Mononuclear cell (primary cell): ENCODE measurements around the gene HMGN4. TPM values are rescaled to one million over a fixed set of nuclear protein-coding genes. Genes with fewer than 3 reads are reported as not detected.
A peak's percentile ranks its signal among the peaks of the same experiment; 100 is the strongest.
"Not testable (repeated sequence)": the region's sequence is repeated elsewhere in the genome, so short reads cannot be mapped to it uniquely, and the experiment has no call there.

Source experiments
- H3K27me3 ChIP-seq: 2 replicates; pipeline ENCODE4 v1.6.0; 2011; ENCODE audit warnings: low read length, control low read depth; ENCODE audit not compliant: insufficient read depth
- H3K4me1 ChIP-seq: 2 replicates; pipeline ENCODE4 v1.5.1; 2011; ENCODE audit warnings: mild to moderate bottlenecking, low read length, control low read depth; ENCODE audit not compliant: insufficient read depth
- H3K4me3 ChIP-seq: 2 replicates; pipeline ENCODE4 v1.5.1; 2011; ENCODE audit warnings: mild to moderate bottlenecking, low read length, moderate library complexity
- H3K9me3 ChIP-seq: 2 replicates; pipeline ENCODE4 v1.5.1; 2011; ENCODE audit warnings: low read depth, mild to moderate bottlenecking, control low read depth, low read length
- total RNA-seq: library from RNA; depleted of rRNA; stranded (reverse); fragments of >200 nt; gene quantifications from one replicate; pipeline ENCODE4 v1.2.3, GENCODE V29; 2012

The HMGN4 gene
- 40.4 TPM for total RNA-seq

DNA sequence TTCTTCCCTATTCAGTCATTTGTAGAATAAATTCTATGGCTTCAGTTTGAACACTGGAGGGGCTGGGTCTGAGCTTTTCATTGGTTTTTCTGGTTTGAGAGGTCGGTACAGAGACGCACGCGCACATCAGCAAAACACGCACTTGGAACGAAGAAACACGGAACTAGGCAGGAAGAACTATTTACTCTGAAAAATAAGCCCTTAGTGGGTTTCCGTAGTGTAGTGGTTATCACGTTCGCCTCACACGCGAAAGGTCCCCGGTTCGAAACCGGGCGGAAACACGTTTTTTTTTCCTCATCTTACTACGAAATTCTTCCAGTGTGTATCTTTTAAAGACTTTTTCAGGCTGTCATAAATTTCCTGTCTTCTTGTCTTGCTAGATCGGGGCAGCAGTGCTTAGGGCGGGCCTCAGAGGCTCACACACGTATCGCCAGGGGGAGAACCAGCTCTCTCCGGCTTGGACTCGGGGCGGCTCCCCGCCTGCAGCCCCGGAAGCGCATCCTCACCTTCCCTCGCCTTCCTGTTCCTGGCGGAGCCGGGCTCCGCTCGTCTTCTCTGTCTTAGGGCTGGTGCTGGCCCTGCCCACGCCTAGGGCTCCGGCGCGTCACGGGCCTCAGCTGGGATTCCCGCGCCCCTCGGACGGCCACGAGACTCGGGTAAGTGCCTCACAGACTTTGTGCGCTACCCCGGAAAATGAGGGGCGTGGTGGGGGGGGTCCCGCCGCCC is at the start of gene HMGN4:
HMGN4 (plus strand) TSS at position 521 of the 726 bp plus-strand sequence. CDS start 6,841 bp downstream, outside the sequence.
- Histone ChIP-seq H3K9me3 (no peaks in the 10 kb centered on the region), H3K4me3 (peak within 1 kb of the TSS; percentile 93), H3K27me3 (no peaks in the 10 kb centered on the region), H3K4me1 (peaks cover 44% of the 10 kb centered on the region)

DNA sequence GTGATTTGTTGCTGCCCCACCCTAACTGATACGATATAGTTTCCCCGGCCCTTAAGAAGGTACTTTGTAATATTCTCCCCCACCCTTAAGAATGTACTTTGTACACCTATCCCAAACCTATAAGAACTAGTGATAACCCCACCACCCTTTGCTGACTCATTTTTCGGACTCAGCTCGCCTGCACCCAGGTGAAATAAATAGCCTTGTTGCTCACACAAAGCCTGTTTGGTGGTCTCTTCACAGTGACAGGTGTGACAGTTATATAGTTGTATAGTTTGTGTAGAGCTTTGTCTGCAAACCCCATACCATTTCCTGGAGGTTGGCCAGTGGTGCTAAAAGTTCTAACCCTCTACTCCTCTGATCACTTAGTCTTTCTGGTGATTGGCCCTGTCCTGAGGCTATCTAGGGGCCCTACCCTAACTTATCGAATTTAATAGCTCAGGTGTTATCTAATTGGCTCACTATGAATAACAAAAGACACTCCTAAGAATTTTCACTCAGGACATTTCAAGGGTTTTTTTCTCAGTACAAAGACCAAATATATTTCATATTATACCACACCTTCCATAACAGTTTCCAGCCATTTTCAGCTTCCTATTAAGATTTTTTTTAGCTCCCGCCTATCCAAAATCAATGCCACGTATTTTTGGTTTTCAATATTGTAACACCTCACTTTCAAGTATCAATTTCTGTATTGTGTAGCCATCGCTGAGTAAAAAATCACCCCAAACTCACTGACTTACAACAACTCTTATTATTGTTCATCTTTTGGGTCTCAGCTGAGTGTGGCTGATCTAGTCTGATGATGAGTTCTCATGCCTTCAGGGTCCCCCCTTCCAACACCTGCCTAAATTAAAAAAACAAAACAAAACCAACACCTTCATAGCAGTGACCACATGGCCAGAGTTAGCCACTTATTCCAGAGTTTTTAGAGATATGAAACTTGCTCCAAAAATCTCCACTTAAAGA is 47.9 kb upstream of the HMGN4 start:
- peaks cover 10% of the 10 kb centered on the region for H3K9me3 ChIP-seq
- no peak overlapping the region for H3K4me3 ChIP-seq
- peaks cover 5% of the 10 kb centered on the region for H3K4me1 ChIP-seq
- no peaks in the 10 kb centered on the region for H3K27me3 ChIP-seq

DNA sequence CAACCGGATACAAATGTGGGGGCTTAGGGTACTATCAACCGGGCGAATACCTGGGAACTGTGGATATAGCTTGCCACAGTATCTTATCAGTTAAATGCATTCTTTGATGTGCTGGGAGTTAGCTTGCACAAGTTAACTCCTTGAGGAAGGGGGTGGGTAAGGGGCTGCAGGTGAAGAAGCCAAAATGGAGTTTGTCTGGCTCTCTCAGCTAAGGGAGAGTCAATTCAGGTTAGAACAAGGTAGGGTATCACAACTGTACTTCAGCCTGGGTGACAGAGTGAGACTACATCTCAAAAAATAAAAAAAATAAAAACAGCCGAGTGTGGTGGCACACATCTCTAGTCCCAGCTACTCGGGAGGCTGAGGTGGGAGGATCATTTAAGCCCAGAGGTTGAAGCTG is 46.6 kb upstream of the HMGN4 start:
- H3K27me3 ChIP-seq, result no peaks in the 10 kb centered on the region
- H3K4me3 ChIP-seq, result no peak overlapping the region
- H3K9me3 ChIP-seq, result peaks cover 10% of the 10 kb centered on the region
- no peaks in the 10 kb centered on the region for H3K4me1 ChIP-seq

DNA sequence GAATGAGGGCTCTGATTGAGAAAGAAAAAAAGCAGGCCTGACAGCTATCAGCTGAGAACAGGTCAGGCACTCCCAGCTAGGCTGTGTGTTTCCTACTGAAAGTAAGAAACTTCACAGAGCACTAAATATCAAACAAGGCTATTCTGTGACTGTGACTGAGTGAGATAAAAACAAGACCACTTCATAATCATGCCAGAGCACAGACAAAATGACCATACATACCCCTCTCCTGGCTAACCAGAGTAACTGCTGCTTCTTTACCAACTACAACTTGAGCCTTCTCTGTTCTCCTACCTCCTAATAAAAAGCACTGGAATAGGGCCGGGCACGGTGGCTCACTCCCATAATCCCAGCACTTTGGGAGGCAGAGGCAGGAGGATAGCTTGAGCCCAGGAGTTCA is 44.9 kb upstream of the HMGN4 start:
- Histone ChIP-seq H3K4me1 (no peaks in the 10 kb centered on the region), H3K4me3 (no peak overlapping the region), H3K27me3 (no peaks in the 10 kb centered on the region), H3K9me3 (no peaks in the 10 kb centered on the region)

DNA sequence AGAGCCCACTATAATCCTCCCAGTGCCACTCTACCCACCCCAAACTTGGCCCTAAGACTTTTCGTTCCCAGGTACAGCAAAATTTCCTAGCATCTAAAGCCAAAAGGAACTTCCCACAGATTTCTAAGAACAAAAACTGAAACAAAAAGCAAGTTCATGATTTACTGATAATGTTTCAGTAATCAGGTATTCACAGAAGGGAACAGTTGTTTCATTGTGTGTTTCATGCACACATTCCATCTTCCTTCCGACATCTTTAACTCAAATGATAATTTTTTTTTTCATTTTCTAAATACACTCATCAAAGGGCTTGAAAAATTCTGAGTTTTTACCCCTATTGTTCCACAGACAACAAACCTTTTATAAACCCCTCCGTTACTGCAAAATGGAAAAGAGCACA is 44.0 kb upstream of the HMGN4 start:
- no peaks in the 10 kb centered on the region for H3K4me1 ChIP-seq
- no peaks in the 10 kb centered on the region for H3K9me3 ChIP-seq
- H3K27me3 ChIP-seq, result no peaks in the 10 kb centered on the region
- no peak overlapping the region for H3K4me3 ChIP-seq

DNA sequence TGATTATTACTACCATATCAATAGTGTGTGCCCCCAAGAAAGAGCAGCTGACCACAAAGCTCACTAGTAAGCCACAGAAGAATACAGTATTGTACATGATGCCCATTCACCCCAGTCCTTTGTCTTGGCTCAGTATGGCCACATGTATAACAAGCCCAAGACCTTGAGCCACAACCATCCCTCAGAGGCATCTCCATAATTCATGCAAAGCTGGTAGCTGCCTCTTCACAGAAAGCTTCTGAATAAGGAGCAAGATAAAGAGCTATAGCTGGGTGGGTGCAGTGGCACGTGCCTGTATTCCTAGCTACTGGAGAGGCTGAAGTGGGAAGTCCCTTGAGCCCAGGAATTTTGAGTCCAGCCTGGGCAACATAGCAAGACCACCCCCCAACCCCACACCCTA is 42.9 kb upstream of the HMGN4 start:
- no peaks in the 10 kb centered on the region for H3K9me3 ChIP-seq
- H3K27me3 ChIP-seq, result no peaks in the 10 kb centered on the region
- H3K4me1 ChIP-seq, result no peaks in the 10 kb centered on the region
- no peak overlapping the region for H3K4me3 ChIP-seq

DNA sequence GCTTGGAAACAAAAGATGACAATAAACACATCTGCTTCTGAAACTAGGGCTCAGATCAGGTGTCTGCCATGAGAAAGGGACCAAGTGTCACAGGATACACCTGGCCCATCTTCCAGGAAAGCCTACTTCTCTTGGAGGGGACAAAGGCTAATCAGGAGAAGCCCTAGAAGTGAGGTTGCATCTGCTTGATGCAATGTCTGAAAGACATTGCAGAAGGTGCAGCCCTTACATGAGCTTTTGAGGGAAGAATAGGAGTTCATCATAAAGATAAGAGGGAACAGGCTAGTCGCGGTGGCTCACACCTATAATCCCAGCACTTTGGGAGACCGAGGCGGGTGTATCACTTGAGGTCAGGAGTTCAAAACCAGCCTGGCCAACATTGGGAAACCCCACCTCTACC is 40.6 kb upstream of the HMGN4 start:
- no peaks in the 10 kb centered on the region for H3K9me3 ChIP-seq
- no peak overlapping the region for H3K4me3 ChIP-seq
- peaks cover 13% of the 10 kb centered on the region for H3K4me1 ChIP-seq

DNA sequence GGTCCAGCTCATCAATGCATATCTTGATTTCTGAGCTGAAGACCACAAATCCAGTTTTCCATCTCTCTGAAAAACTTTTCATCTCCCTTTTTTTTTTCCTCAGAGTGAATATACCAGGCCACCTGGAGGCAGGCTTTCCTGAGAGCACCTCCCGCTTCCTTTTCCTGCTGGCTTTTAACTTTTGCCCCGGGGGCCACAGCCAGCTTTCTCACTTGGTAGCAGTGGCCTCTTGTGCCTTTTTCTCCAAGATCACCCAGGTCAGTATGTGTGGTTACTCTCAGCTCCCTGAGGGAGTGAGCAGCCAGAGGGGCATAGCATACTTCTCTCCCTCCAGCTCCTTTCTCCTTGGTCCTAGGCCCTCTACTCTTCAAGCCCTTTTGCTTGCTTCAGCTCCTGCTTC is 38.1 kb upstream of the HMGN4 start, which contains the start of gene BTN1A1:
BTN1A1 (plus strand) TSS at position 202 of the 400 bp plus-strand sequence. CDS start 984 bp downstream, outside the sequence.
- peaks cover 41% of the 10 kb centered on the region for H3K27me3 ChIP-seq
- H3K4me3 ChIP-seq, result no peak within 1 kb of the TSS
- no peaks in the 10 kb centered on the region for H3K9me3 ChIP-seq
- peaks cover 13% of the 10 kb centered on the region for H3K4me1 ChIP-seq

More for the DNA sequence above, 40.6 kb upstream of the HMGN4 start:
- H3K27me3 ChIP-seq, result peaks cover 21% of the 10 kb centered on the region

DNA sequence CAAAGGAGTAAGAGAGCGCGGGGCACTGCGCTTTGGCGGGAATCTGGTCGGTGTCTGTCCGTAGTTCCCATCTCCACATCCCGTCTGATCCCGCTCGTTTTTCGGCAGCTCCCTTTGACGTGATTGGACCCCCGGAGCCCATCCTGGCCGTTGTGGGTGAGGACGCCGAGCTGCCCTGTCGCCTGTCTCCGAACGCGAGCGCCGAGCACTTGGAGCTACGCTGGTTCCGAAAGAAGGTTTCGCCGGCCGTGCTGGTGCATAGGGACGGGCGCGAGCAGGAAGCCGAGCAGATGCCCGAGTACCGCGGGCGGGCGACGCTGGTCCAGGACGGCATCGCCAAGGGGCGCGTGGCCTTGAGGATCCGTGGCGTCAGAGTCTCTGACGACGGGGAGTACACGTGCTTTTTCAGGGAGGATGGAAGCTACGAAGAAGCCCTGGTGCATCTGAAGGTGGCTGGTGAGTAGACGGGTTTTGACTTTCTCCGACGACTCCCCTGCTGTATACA is 36.6 kb upstream of the HMGN4 start:
- H3K4me3 ChIP-seq, result peak overlapping the region; percentile 25
- peaks cover 13% of the 10 kb centered on the region for H3K4me1 ChIP-seq
- H3K9me3 ChIP-seq, result no peaks in the 10 kb centered on the region
- peaks cover 41% of the 10 kb centered on the region for H3K27me3 ChIP-seq

DNA sequence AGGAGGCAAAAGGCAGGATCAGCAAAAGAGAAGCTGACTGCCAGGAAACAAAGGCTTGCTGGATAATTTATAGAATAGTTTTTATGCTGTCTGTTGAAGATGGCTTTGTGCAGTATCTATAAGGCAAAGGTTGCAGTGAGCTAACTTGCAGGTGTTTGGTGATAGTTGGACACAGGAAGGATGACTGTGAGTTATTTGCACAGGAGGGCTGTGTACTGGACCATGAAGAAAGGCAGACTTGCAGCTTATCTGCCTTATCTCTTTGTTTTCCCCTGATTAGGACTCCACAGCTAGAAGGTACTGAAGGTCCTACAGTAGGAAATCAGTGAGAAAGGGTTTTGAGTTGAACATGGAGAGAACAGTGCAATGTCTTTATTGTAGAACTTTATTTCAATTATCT is 36.0 kb upstream of the HMGN4 start:
- H3K27me3 ChIP-seq, result peaks cover 41% of the 10 kb centered on the region
- H3K9me3 ChIP-seq, result no peaks in the 10 kb centered on the region
- no peak overlapping the region for H3K4me3 ChIP-seq
- H3K4me1 ChIP-seq, result peaks cover 13% of the 10 kb centered on the region

DNA sequence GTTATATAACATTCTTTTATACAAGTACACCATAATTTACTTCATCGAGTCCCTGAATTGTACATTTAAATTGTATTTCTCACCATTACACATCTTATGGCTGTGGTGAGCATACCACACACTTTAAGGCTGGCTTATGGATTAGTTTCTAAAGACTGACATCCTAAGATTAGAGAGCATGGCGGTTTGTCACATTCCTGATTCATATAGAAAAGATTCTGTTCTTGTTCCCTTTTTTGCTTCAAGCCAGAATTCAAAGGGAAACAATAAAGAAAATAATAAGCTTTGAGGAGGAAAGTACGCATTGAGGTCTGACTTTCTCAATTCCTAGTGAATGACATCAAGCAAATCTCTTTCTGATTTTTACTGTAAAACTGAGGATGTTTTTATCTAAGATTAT is 35.5 kb upstream of the HMGN4 start:
- Histone ChIP-seq H3K4me1 (peaks cover 13% of the 10 kb centered on the region), H3K4me3 (no peak overlapping the region), H3K27me3 (peaks cover 41% of the 10 kb centered on the region), H3K9me3 (no peaks in the 10 kb centered on the region)

DNA sequence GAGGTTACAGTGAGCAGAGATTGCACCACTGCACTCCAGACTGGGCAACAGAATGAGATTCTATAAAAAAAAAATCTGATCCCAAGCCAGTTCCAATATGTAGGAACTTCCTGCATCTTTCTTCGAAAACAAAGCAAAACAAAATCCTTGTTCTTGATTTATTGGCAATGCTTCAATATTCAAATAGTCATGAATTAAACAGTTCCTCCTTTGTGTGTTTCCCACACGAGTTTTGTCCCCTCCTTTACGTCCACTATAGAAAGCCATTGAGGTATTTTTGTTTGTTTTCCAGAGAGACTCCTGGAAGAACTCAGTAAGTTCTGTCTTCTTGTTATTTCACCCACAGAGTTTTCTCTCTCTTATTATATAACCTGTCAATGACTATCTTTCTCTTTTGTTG is 30.5 kb upstream of the HMGN4 start:
- H3K27me3 ChIP-seq, result peaks cover 20% of the 10 kb centered on the region
- H3K4me3 ChIP-seq, result no peak overlapping the region
- no peaks in the 10 kb centered on the region for H3K9me3 ChIP-seq
- H3K4me1 ChIP-seq, result no peaks in the 10 kb centered on the region

DNA sequence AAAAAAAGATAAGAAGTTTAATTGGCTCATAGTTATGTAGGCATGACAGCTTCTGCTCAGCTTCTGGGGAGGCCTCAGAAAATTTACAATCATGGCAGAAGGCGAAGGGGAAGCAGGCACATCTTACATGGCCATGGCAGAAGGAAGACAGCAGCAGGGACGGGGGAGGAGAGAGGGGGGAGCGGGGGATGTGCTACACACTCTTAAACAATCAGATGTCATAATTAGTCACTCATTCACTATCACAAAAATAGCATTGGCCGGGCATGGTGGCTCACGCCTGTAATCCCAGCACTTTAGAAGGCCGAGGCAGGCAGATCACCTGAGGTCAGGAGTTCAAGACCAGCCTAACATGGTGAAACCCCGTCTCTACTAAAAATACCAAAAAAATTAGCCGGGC is 27.1 kb upstream of the HMGN4 start:
- H3K4me3 ChIP-seq, H3K9me3 ChIP-seq, H3K27me3 ChIP-seq, H3K4me1 ChIP-seq: not testable (repeated sequence)

DNA sequence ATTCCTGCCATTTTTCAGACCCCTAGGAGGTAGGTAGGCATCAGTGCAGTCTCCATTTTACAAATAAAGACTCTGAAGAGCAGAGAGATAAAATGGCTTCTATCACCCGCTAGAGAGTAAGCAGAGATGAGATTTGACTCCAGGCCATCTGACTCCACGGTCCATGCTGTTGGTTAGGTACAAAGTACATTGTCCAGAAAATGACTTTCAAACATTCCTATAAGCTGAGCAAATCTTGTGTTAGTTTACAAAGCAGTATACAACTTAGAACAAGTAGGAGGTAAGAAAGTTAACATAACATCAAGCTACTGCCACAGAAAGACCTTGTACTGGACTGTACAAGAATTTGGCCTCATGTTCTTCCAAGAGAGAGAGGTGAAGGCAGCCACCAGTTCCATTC is 23.2 kb upstream of the HMGN4 start:
- no peaks in the 10 kb centered on the region for H3K9me3 ChIP-seq
- peaks cover 1% of the 10 kb centered on the region for H3K4me1 ChIP-seq
- H3K4me3 ChIP-seq, result no peak overlapping the region
- H3K27me3 ChIP-seq, result no peaks in the 10 kb centered on the region
